Measurements from ENCODE around the gene ZNF813. TPM values are rescaled to one million over a fixed set of nuclear protein-coding genes. Genes with fewer than 3 reads are reported as not detected.
"Not testable (repeated sequence)": the region's sequence is repeated elsewhere in the genome, so short reads cannot be mapped to it uniquely, and the experiment has no call there.

Gene ZNF813
- total RNA-seq, 1 experiment from 2014 or later, result 0.61 TPM

DNA sequence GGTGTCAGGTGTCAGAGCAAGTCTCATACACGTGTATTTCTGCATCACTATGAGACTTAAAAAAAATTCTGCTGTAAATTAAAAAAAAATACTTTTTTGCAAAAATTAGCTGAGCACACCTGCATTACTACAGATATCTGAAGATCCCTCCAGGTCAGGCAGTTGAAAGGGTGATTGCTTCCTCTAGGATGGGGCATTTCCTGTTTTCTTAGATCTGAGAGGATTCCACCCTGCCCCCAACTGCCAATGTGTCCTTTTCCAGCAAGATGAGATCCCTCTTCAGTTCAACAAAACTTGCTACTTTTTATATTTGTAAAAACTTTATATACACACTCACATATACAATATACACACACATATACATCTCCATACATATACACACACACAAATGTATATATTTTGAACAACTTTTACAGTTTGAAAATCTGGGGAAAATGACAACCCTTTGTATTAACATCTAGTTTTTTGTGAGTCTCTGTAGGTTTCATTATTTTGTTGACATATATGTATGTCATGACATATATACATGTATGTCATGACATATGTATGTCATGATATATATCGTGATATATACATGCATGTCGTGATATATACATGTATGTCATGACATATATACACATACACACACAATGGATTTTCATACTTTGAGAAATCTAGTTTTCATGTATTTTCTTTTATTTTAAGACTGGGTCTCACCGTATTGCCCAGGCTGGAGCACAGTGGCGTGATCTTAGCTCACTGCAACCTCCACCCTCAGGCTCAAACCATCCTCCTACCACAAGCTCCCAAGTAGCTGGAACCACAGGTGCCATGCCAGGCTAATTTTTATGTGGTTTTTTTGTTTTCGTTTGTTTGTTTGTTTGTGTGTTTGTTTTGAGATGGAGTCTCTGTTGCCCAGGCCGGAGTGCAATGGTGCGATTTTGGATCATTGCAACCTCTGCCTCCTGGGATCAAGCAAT, 17.8 kb downstream of the ZNF813 start:
- no peaks in the 10 kb centered on the region for H3K4me1 Mint-ChIP-seq (ENCODE audit: insufficient read depth, unreplicated experiment)
- DNase-seq (ENCODE audit: unreplicated experiment), result no peak
- peaks cover 8% of the 10 kb centered on the region for H3K36me3 Mint-ChIP-seq (ENCODE audit: insufficient read depth, unreplicated experiment)
- no peak overlapping the region for H3K27ac Mint-ChIP-seq (ENCODE audit: low read depth, unreplicated experiment)
- ChIA-PET CTCF (no interaction called here), POLR2A (no interaction called here)
- TF ChIP-seq, protein P1, sequence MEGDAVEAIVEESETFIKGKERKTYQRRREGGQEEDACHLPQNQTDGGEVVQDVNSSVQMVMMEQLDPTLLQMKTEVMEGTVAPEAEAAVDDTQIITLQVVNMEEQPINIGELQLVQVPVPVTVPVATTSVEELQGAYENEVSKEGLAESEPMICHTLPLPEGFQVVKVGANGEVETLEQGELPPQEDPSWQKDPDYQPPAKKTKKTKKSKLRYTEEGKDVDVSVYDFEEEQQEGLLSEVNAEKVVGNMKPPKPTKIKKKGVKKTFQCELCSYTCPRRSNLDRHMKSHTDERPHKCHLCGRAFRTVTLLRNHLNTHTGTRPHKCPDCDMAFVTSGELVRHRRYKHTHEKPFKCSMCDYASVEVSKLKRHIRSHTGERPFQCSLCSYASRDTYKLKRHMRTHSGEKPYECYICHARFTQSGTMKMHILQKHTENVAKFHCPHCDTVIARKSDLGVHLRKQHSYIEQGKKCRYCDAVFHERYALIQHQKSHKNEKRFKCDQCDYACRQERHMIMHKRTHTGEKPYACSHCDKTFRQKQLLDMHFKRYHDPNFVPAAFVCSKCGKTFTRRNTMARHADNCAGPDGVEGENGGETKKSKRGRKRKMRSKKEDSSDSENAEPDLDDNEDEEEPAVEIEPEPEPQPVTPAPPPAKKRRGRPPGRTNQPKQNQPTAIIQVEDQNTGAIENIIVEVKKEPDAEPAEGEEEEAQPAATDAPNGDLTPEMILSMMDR (IDR thresholded peaks at IDR 0.05; ENCODE audit: unreplicated experiment), result no peak
- H3K4me3 Mint-ChIP-seq (ENCODE audit: unreplicated experiment), result no peak overlapping the region
- H3K27me3 Mint-ChIP-seq (ENCODE audit: insufficient read depth, unreplicated experiment), result no peaks in the 10 kb centered on the region
- no TSS peak for BruUV-seq (replicated peaks)
- intact Hi-C loops (cut with micrococcal nuclease), result no loop called here
- H3K9me3 Mint-ChIP-seq (ENCODE audit: unreplicated experiment), result peaks cover 21% of the 10 kb centered on the region

DNA sequence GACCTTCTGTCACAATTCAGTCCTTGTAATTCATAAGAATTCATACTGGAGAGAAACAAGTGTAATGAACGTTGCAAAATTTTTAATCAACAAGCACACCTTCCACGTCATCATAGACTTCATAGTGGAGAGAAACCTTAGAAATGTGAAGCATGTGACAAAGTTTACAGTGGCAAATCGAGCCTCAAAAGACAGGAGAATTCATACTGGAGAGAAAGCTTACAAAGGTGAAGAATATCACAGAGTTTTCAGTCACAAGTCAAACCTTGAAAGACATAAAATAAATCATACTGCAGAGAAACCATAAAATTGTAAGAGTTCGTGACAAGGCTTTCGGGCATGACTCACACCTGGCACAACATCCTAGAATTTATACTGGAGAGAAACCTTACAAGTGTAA, 24.6 kb downstream of the ZNF813 start:
- BruUV-seq (replicated peaks), result no TSS peak

DNA sequence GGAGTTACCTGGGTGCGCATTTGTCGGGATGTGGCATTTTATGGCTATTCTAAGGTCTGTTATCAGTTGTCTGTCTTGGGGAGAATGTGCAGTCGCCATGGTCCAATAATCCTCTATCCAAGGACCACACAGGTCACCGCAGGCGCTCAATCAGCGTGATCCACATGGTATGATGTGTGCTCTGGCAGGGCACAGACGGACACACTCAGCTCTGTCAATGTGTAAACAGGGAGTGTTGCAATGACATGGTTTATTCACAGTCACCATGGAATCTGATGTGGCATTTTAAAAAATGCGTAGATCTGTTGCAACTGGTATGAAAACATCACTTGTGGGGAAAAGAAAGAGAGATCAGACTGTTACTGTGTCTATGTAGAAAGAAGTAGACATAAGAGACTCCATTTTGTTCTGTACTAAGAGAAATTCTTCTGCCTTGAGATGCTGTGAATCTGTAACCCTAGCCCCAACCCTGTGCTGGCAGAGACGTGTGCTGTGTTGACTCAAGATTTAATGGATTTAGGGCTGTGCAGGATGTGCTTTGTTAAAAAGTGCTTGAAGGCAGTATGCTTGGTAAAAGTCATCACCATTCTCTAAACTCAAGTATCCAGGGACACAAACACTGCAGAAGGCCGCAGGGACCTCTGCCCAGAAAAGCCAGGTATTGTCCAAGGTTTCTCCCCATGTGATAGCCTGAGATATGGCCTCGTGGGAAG, 29.9 kb downstream of the ZNF813 start:
- H3K4me1 Mint-ChIP-seq (ENCODE audit: insufficient read depth, unreplicated experiment); BruUV-seq (replicated peaks); H3K36me3 Mint-ChIP-seq (ENCODE audit: insufficient read depth, unreplicated experiment); intact Hi-C loops (cut with micrococcal nuclease); DNase-seq (ENCODE audit: unreplicated experiment); POLR2A ChIA-PET; CTCF ChIA-PET; H3K27ac Mint-ChIP-seq (ENCODE audit: low read depth, unreplicated experiment); H3K4me3 Mint-ChIP-seq (ENCODE audit: unreplicated experiment); H3K27me3 Mint-ChIP-seq (ENCODE audit: insufficient read depth, unreplicated experiment): not testable (repeated sequence)
- peaks cover 40% of the 10 kb centered on the region for H3K9me3 Mint-ChIP-seq (ENCODE audit: unreplicated experiment)

More for the DNA sequence above, 24.6 kb downstream of the ZNF813 start:
- ChIA-PET CTCF (no interaction called here), POLR2A (no interaction called here)
- Mint-ChIP-seq H3K9me3 (ENCODE audit: unreplicated experiment) (peaks cover 42% of the 10 kb centered on the region), H3K36me3 (ENCODE audit: insufficient read depth, unreplicated experiment) (peaks cover 11% of the 10 kb centered on the region), H3K4me3 (ENCODE audit: unreplicated experiment) (no peak overlapping the region), H3K4me1 (ENCODE audit: insufficient read depth, unreplicated experiment) (no peaks in the 10 kb centered on the region), H3K27ac (ENCODE audit: low read depth, unreplicated experiment) (no peak overlapping the region), H3K27me3 (ENCODE audit: insufficient read depth, unreplicated experiment) (no peaks in the 10 kb centered on the region)
- no peak for DNase-seq (ENCODE audit: unreplicated experiment)
- intact Hi-C loops (cut with micrococcal nuclease), result no loop called here
- TF ChIP-seq, protein P1 (IDR thresholded peaks at IDR 0.05; ENCODE audit: unreplicated experiment), result no peak

DNA sequence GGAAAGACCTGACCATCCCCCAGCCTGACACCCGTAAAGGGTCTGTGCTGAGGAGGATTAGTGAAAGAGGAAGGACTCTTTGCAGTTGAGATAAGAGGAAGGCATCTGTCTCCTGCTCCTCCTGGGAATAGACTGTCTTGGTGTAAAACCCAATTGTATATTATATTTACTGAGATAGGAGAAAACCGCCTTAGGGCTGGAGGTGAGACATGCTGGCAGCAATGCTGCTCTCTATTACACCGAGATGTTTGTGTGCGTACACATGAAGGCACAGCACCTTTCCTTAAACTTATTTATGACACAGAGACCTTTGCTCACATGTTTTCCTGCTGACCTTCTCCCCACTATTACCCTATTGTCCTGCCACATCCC, 30.5 kb downstream of the ZNF813 start:
- H3K4me1 Mint-ChIP-seq (ENCODE audit: insufficient read depth, unreplicated experiment); BruUV-seq (replicated peaks); DNase-seq (ENCODE audit: unreplicated experiment); CTCF ChIA-PET; POLR2A ChIA-PET; H3K27ac Mint-ChIP-seq (ENCODE audit: low read depth, unreplicated experiment); intact Hi-C loops (cut with micrococcal nuclease); H3K27me3 Mint-ChIP-seq (ENCODE audit: insufficient read depth, unreplicated experiment); H3K36me3 Mint-ChIP-seq (ENCODE audit: insufficient read depth, unreplicated experiment); H3K4me3 Mint-ChIP-seq (ENCODE audit: unreplicated experiment): not testable (repeated sequence)
- H3K9me3 Mint-ChIP-seq (ENCODE audit: unreplicated experiment), result peaks cover 39% of the 10 kb centered on the region

DNA sequence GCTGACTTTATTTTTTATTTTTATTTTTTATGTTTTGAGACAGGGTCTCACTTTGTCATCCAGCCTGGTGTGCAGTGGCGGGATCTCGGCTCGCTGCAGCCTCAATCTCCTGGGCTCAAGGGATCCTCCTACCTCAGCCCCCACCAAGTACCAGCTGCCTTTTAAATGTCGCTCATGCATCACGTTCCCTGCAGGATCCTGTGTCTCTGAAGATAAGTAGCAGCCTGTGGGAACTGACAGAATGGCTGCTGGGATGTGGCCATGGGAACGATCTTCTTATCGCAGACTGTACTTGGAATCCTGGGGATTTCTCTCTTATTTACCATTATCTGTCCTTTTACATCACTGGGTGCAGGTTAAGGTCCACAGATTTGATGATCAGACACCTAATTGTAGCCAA, 35.6 kb downstream of the ZNF813 start:
- H3K27ac Mint-ChIP-seq (ENCODE audit: low read depth, unreplicated experiment); H3K4me1 Mint-ChIP-seq (ENCODE audit: insufficient read depth, unreplicated experiment); H3K27me3 Mint-ChIP-seq (ENCODE audit: insufficient read depth, unreplicated experiment); CTCF ChIA-PET; BruUV-seq (replicated peaks); DNase-seq (ENCODE audit: unreplicated experiment); H3K4me3 Mint-ChIP-seq (ENCODE audit: unreplicated experiment); H3K36me3 Mint-ChIP-seq (ENCODE audit: insufficient read depth, unreplicated experiment); intact Hi-C loops (cut with micrococcal nuclease); POLR2A ChIA-PET: not testable (repeated sequence)
- peaks cover 22% of the 10 kb centered on the region for H3K9me3 Mint-ChIP-seq (ENCODE audit: unreplicated experiment)

DNA sequence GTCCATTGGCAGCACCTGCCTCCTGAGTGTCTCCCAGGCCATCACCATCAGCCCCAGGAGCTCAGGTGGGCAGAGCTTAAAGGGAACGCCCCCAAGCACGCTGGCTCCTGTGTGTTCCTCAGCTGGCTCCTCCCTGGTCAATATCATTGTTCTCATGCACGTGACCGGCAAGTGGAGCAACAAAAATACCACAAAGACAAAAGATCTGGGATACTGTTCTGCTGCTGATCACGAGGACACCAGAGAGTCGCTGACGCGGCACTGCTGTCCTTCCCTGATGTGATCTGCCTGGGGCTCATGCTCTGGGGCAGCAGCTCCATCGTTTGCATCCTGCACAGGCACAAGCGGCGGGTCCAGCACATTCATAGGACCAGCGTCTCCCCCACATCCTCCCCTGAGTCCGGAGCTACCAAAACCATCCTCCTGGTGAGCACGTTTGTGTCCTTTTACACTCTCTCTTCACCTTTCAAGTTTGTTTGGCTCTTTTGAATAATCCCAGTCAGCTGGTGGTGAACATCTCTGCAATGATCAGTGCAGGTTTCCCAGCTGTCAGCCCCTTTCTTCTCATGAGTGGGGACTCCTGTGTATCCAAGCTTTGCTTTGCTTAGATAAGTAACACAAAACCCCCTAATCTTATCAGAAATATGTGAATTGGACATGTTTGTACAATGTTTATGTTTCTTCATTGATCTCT, 36.3 kb downstream of the ZNF813 start:
- H3K36me3 Mint-ChIP-seq (ENCODE audit: insufficient read depth, unreplicated experiment); H3K4me1 Mint-ChIP-seq (ENCODE audit: insufficient read depth, unreplicated experiment); BruUV-seq (replicated peaks); POLR2A ChIA-PET; intact Hi-C loops (cut with micrococcal nuclease); H3K4me3 Mint-ChIP-seq (ENCODE audit: unreplicated experiment); CTCF ChIA-PET; DNase-seq (ENCODE audit: unreplicated experiment); H3K27me3 Mint-ChIP-seq (ENCODE audit: insufficient read depth, unreplicated experiment); H3K27ac Mint-ChIP-seq (ENCODE audit: low read depth, unreplicated experiment): not testable (repeated sequence)
- peaks cover 18% of the 10 kb centered on the region for H3K9me3 Mint-ChIP-seq (ENCODE audit: unreplicated experiment)

DNA sequence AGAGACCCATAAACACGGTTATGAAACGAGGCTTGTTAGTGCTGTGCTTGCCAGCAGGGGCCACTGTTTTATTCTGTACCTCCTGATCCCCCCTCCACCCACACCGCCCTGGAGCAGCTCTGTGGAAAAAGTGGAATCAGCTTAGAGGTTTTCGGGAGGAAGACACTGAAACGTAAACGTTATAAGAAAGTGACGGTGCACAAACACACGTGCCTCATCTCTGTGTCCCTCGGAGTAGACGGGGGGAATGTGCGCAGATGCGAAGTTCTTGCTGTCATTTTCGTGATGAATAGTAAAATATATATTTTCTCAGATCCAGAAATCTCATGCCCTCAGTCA, 36.8 kb downstream of the ZNF813 start:
- H3K27me3 Mint-ChIP-seq (ENCODE audit: insufficient read depth, unreplicated experiment); BruUV-seq (replicated peaks); H3K4me1 Mint-ChIP-seq (ENCODE audit: insufficient read depth, unreplicated experiment); POLR2A ChIA-PET; CTCF ChIA-PET; intact Hi-C loops (cut with micrococcal nuclease); H3K27ac Mint-ChIP-seq (ENCODE audit: low read depth, unreplicated experiment); H3K36me3 Mint-ChIP-seq (ENCODE audit: insufficient read depth, unreplicated experiment); DNase-seq (ENCODE audit: unreplicated experiment); H3K4me3 Mint-ChIP-seq (ENCODE audit: unreplicated experiment): not testable (repeated sequence)
- H3K9me3 Mint-ChIP-seq (ENCODE audit: unreplicated experiment), result peaks cover 23% of the 10 kb centered on the region
